HL-60/S4 treated with retinoic acid at 250 ng/mL for 4 days and 3 days (cell line): ENCODE results near the gene CLRN3.

Experiments
- in situ Hi-C: fragments of 300-500 bp; cut with MboI; formaldehyde crosslinking; loops from 2 replicates; pipeline ENCODE4 v1.7.0; 2022; ENCODE audit warnings: low sequenced_read_pairs

The CLRN3 gene

GRCh38 chr10:127877116-127877515 is 15.6 kb downstream of the CLRN3 start:
- in situ Hi-C loops = loop anchor here (10.0 kb wide), 2 partner anchors 138 to 198 kb away; no protein-coding TSS in a partner anchor

DNA sequence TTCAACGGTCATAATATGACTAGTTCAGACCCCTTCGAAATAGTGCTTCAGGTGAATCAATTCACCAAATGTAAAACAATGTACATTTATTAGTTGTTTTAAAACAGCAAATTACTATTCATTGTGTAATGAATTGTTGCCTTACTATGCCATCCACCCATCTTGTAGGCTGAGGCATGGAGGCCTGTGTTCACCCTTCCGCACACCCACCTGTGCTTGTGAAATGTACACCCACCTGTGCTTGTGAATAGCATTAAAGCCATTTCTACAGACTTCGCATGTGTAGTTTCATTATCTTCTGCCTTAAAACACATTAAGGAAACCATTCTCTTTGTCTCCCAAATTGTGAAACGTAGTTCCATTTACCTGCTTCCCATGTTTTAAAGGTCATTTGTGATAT is 16.8 kb downstream of the CLRN3 start:
- in situ Hi-C loops = loop anchor here (10.0 kb wide), 2 partner anchors 139 to 199 kb away; no protein-coding TSS in a partner anchor

- in situ Hi-C loops = loop anchor here (10.0 kb wide), 2 partner anchors 139 to 199 kb away; no protein-coding TSS in a partner anchor
Observed at GRCh38 chr10:127875449-127875765, 17.3 kb downstream of the CLRN3 start.

- in situ Hi-C loops = loop anchor here (10.0 to 25.0 kb wide), 3 partner anchors 140 to 200 kb away; no protein-coding TSS in a partner anchor
Observed at GRCh38 chr10:127874671-127875448, 17.9 kb downstream of the CLRN3 start.

GRCh38 chr10:127873901-127874470 is 18.8 kb downstream of the CLRN3 start:
- in situ Hi-C loops = loop anchor here (10.0 to 25.0 kb wide), 3 partner anchors 141 to 201 kb away; no protein-coding TSS in a partner anchor

DNA sequence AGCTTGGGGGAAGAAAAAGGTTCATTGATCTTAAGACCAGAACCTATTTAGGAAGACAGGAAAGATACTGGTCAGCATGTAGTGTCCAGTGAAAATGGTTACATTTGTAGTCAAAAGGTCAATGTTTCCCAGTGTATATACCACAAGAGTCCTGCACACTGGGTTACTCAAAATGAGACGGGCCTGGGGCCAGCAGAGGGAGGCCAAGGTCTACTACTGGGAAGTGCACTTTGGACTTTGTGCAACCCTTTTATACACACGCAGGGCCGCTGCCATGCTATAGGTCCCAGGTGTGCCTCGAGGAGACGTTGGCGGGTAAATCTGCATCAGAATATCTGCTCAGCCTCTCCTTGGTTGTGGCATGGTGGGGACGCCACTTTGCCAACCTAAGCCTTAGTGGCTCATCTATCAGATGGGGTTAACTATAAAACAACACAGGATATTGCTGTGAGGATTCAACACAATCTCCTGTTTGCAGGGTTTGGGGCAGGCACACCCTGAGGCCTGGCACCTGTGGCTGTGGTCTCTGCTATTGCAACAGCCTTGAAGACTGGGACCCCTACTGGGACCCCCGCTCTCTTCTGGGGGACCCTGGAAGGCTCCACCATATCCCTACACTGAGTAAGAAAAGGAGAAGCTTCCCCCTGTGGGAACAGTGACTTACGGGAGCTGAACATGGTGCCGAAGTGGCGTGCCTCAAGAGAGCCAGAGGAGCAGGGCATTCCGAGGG is 19.7 kb downstream of the CLRN3 start:
- in situ Hi-C loops = loop anchor here (10.0 to 25.0 kb wide), 3 partner anchors 142 to 202 kb away; no protein-coding TSS in a partner anchor

DNA sequence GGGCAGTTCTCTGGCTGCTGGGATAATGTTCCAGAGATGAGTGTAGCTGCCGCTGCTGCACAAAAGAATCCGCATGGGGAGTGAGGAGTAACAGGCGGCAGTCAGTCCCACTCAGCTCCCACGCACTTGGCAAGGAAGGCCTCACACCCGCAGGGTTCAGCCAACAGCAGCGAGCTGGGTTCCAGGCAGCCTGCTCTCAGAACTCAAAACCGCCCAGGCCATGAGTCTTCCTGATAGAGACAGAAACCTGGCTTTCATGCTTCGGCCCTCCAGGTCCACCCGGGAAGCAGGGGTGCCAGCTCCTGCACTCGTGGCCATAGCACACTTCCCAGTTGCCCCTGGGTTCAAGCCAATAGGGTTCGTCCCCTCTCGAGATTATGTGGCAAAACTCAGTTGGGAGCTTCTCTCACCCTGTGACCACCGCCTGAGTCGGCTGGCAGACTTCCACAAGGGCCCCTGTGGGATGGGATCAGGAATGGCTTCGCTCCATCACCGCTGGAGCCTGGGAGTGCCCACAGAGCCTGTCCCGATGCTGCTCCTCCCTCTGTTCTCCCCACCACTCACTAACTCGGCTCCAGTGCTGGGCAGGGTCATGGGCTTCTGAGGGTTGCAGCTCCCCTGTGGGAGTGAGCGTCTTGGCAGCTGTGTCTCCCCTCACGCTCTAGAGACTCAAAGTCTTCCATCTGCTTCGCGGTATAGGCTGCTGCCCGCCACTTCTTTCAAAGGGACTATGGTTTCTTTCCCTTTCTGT is 20.6 kb downstream of the CLRN3 start:
- in situ Hi-C loops = loop anchor here (10.0 to 25.0 kb wide), 3 partner anchors 143 to 203 kb away; no protein-coding TSS in a partner anchor

GRCh38 chr10:127871631-127872010 is 21.1 kb downstream of the CLRN3 start:
- in situ Hi-C loops = loop anchor here (10.0 to 25.0 kb wide), 3 partner anchors 143 to 203 kb away; no protein-coding TSS in a partner anchor

GRCh38 chr10:127869329-127869728 is 23.4 kb downstream of the CLRN3 start:
- in situ Hi-C loops = loop anchor here (25.0 kb wide), 1 partner anchor 157 kb away; no protein-coding TSS in a partner anchor

- in situ Hi-C loops = loop anchor here (25.0 kb wide), 1 partner anchor 156 kb away; no protein-coding TSS in a partner anchor
Observed at GRCh38 chr10:127867805-127868204, 24.9 kb downstream of the CLRN3 start.

GRCh38 chr10:127866276-127867013 is 26.3 kb downstream of the CLRN3 start:
- in situ Hi-C loops = loop anchor here (25.0 kb wide), 1 partner anchor 154 kb away; no protein-coding TSS in a partner anchor

GRCh38 chr10:127863231-127863825 is 29.4 kb downstream of the CLRN3 start:
- in situ Hi-C loops = loop anchor here (25.0 kb wide), 1 partner anchor 151 kb away; no protein-coding TSS in a partner anchor

- in situ Hi-C loops = loop anchor here (25.0 kb wide), 1 partner anchor 148 kb away; no protein-coding TSS in a partner anchor
Observed at GRCh38 chr10:127860592-127860991, 32.1 kb downstream of the CLRN3 start.

GRCh38 chr10:127855976-127856375 is 36.8 kb downstream of the CLRN3 start:
- in situ Hi-C loops = loop anchor here (25.0 kb wide), 1 partner anchor 144 kb away; no protein-coding TSS in a partner anchor

GRCh38 chr10:127855591-127855881 is 37.2 kb downstream of the CLRN3 start:
- in situ Hi-C loops = loop anchor here (25.0 kb wide), 1 partner anchor 143 kb away; no protein-coding TSS in a partner anchor

- in situ Hi-C loops = loop anchor here (25.0 kb wide), 1 partner anchor 143 kb away; no protein-coding TSS in a partner anchor
Observed at GRCh38 chr10:127854769-127855590, 37.8 kb downstream of the CLRN3 start.

DNA sequence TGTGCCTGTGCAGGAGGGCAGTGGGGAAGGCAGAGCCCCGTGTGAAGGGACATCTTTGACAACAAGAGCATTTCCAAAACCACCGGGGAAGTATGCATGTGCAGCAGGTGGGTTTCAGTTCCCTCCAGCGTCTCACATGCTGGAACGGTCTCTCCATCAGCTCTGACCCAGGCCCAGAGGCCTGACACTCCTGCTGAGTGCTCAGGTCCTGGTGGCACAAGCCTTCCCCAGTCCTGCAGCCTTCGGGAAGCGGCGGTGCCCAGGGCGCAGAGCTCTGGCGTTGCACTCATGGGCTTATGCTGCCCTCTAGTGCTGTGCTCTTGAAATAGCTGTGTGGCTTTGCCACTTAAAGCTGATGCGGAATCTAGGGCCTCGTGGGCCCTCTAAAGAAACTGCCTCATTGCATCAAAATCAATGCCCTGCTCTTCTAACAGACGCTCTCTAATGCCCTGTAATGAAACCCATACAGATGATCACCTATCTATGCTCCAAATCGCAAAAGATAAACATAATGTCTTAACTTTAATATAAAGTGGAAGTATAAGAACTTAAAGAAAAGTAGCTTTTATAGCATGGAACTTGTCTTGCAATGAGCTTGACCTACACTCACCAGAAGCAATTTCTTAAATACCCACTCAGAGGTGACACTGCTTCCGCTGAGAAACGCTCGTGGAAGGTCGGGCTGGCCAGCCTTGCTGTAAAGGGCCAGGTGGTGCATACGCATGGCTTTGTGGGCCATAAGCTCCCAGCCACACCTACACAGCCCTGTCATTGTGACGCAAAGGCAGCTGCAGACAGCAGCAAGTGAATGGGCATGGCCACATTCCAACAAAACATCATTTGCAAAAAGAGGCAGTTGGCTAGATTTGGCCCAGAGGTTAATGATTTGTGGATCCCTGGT is 38.6 kb downstream of the CLRN3 start:
- in situ Hi-C loops = loop anchor here (25.0 kb wide), 1 partner anchor 142 kb away; no protein-coding TSS in a partner anchor
